ENCODE data around the gene WNT5B.

Gene WNT5B

GRCh38 chr12:1616233-1617066 is 12.6 kb upstream of the WNT5B start:
- H3K27ac ChIP-seq (ENCODE audit: low read length) = no peak overlapping the region
- no peaks in the 10 kb centered on the region for H3K36me3 ChIP-seq (ENCODE audit: insufficient read depth, low read depth, low read length)
- no peaks in the 10 kb centered on the region for H3K9me3 ChIP-seq (ENCODE audit: insufficient read depth, low read depth, low read length)
- peaks cover 6% of the 10 kb centered on the region for H3K27me3 ChIP-seq (ENCODE audit: insufficient read depth, low read length)
- 0 out of 2 replicates have a peak, but pooled peaks cover 2% of the 10 kb centered on the region for H3K4me1 ChIP-seq (ENCODE audit: insufficient read depth, low read length)
- no peak overlapping the region for H3K4me3 ChIP-seq (ENCODE audit: low read length)
- H3K9ac ChIP-seq (ENCODE audit: low read depth, low read length) = no peak overlapping the region

DNA sequence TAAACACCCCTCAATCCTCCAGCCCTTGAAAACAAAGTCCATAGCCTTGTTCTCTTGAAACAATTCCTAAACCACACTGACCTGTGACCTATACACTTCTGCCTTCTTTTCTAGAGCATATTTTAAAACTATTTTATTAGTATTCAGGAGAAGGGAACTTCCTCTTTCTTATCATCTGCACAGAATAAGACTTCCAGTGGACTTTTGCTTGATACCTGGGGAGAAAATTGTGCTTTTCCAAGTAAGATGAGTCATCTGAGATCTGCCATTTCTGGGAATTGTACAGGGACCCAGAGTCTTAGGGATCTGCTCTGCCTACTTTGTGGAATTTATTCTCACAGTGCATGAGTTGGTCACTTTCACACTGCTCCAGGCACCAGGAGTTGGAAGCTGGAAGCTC is 10.5 kb upstream of the WNT5B start:
- Histone ChIP-seq H3K4me1 (ENCODE audit: insufficient read depth, low read length) (0 out of 2 replicates have a peak, but pooled peaks cover 2% of the 10 kb centered on the region), H3K27ac (ENCODE audit: low read length) (no peak overlapping the region), H3K36me3 (ENCODE audit: insufficient read depth, low read depth, low read length) (no peaks in the 10 kb centered on the region)

DNA sequence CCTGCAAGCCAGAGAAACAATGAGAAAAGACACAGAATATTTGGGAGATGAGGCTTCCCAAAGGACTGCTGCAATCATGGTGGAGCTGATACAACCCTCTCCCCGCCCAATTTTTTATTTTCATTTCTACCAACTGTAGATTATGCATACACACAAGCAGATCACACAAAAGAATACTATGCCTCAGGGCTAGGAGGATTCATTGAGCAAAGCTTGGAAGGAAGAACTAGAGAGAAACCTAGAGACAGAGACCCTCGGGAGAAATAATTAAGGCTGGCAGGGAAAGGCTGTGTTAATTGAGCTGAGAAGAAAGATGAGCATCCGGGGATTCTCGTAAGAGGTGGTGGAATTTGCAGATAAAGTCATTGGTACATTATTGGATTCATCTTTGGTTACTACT is 9.9 kb upstream of the WNT5B start:
- Histone ChIP-seq H3K27ac (ENCODE audit: low read length) (no peak overlapping the region), H3K36me3 (ENCODE audit: insufficient read depth, low read depth, low read length) (no peaks in the 10 kb centered on the region), H3K9ac (ENCODE audit: low read depth, low read length) (no peak overlapping the region), H3K4me3 (ENCODE audit: low read length) (no peak overlapping the region), H3K4me1 (ENCODE audit: insufficient read depth, low read length) (0 out of 2 replicates have a peak, but pooled peaks cover 2% of the 10 kb centered on the region), H3K9me3 (ENCODE audit: insufficient read depth, low read depth, low read length) (no peaks in the 10 kb centered on the region), H3K27me3 (ENCODE audit: insufficient read depth, low read length) (peaks cover 6% of the 10 kb centered on the region)

More for the DNA sequence above, 10.5 kb upstream of the WNT5B start:
- H3K9me3 ChIP-seq (ENCODE audit: insufficient read depth, low read depth, low read length) = no peaks in the 10 kb centered on the region
- H3K4me3 ChIP-seq (ENCODE audit: low read length) = no peak overlapping the region
- H3K9ac ChIP-seq (ENCODE audit: low read depth, low read length) = no peak overlapping the region
- peaks cover 6% of the 10 kb centered on the region for H3K27me3 ChIP-seq (ENCODE audit: insufficient read depth, low read length)

GRCh38 chr12:1619587-1619986 is 9.4 kb upstream of the WNT5B start:
- Histone ChIP-seq H3K27ac (ENCODE audit: low read length) (no peak overlapping the region), H3K9ac (ENCODE audit: low read depth, low read length) (no peak overlapping the region), H3K4me1 (ENCODE audit: insufficient read depth, low read length) (0 out of 2 replicates have a peak, but pooled peaks cover 2% of the 10 kb centered on the region), H3K9me3 (ENCODE audit: insufficient read depth, low read depth, low read length) (no peaks in the 10 kb centered on the region), H3K4me3 (ENCODE audit: low read length) (no peak overlapping the region), H3K27me3 (ENCODE audit: insufficient read depth, low read length) (peaks cover 6% of the 10 kb centered on the region), H3K36me3 (ENCODE audit: insufficient read depth, low read depth, low read length) (no peaks in the 10 kb centered on the region)

DNA sequence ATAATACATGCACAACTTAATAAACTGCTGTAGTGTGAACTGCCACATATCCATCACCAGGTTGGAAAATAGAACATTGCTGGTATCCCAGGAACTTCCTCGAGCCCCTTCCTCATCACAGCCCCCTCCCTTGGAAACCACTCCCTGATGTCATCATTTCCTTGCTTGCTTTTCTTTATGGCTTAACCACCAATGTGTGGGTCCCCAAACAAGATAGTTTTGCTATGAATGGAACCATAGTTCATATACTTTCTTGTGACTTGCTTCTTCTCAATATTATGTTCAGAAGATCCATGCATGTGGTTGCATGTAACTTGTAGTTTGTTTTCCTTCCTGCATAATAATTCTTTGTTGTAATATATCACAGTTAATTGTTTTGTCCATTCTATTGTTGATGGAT is 8.9 kb upstream of the WNT5B start:
- Histone ChIP-seq H3K36me3 (ENCODE audit: insufficient read depth, low read depth, low read length) (no peaks in the 10 kb centered on the region), H3K27ac (ENCODE audit: low read length) (no peak overlapping the region), H3K9me3 (ENCODE audit: insufficient read depth, low read depth, low read length) (no peaks in the 10 kb centered on the region)

GRCh38 chr12:1622406-1622805 is 6.6 kb upstream of the WNT5B start:
- H3K27ac ChIP-seq (ENCODE audit: low read length) = no peak overlapping the region
- H3K9me3 ChIP-seq (ENCODE audit: insufficient read depth, low read depth, low read length) = no peaks in the 10 kb centered on the region
- no peaks in the 10 kb centered on the region for H3K36me3 ChIP-seq (ENCODE audit: insufficient read depth, low read depth, low read length)
- no peak overlapping the region for H3K4me3 ChIP-seq (ENCODE audit: low read length)
- H3K4me1 ChIP-seq (ENCODE audit: insufficient read depth, low read length) = peaks cover 7% of the 10 kb centered on the region; the same call in 1 of the 2 replicates
- no peak overlapping the region for H3K9ac ChIP-seq (ENCODE audit: low read depth, low read length)
- peaks cover 10% of the 10 kb centered on the region for H3K27me3 ChIP-seq (ENCODE audit: insufficient read depth, low read length)

More for the DNA sequence above, 8.9 kb upstream of the WNT5B start:
- Histone ChIP-seq H3K4me1 (ENCODE audit: insufficient read depth, low read length) (peaks cover 6% of the 10 kb centered on the region; the same call in 1 of the 2 replicates), H3K9ac (ENCODE audit: low read depth, low read length) (no peak overlapping the region), H3K4me3 (ENCODE audit: low read length) (no peak overlapping the region), H3K27me3 (ENCODE audit: insufficient read depth, low read length) (peaks cover 6% of the 10 kb centered on the region)

DNA sequence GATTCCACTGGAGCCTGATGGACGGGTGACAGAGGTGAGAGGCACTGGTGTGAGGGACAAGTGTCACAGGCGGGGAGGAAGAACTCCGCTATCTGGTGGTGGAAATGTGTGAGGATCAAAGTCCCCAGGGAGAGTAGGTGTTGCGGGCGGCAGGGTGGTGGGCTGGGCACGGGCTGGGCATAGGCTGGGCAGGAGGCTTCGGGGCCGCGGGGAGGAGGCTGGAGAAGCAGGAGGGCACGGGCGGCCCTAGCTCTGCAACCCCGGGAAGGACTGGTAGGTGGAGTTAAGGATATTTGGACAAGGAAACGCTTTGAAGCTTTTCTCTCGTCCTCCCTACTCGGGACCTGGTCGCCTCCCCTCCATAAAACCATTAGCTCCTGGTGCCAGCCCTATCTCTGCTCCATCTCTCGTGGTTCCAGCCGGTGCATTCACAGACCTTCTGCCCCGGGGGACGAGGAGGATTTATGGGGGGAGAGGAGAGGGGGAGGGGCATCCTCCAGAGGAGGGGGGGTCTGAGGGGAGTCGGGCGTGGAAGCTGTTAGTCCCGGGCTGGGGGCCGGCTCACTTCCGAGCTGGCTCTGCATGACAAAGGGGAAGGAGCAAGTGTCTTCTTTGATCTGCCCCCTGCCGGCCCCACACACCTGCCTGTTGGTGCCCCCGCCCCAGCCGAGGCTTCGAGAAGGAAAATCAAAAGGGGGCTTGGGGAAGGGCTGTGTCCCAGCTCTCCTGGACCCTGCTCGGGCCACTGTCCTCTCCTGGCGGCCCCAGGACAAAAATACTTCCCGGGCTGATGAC is 504 bp downstream of the WNT5B start:
- peak overlapping the region; percentile 63 for H3K4me3 ChIP-seq (ENCODE audit: low read length)

GRCh38 chr12:1630133-1630826 is 1.2 kb downstream of the WNT5B start:
- no peaks in the 10 kb centered on the region for H3K36me3 ChIP-seq (ENCODE audit: insufficient read depth, low read depth, low read length)
- H3K4me3 ChIP-seq (ENCODE audit: low read length) = peak overlapping the region; percentile 63
- H3K9me3 ChIP-seq (ENCODE audit: insufficient read depth, low read depth, low read length) = no peaks in the 10 kb centered on the region
- H3K4me1 ChIP-seq (ENCODE audit: insufficient read depth, low read length) = peaks cover 4% of the 10 kb centered on the region; the same call in 1 of the 2 replicates
- no peak overlapping the region for H3K27ac ChIP-seq (ENCODE audit: low read length)
- peaks cover 81% of the 10 kb centered on the region for H3K27me3 ChIP-seq (ENCODE audit: insufficient read depth, low read length)
- H3K9ac ChIP-seq (ENCODE audit: low read depth, low read length) = no peak overlapping the region

More for the DNA sequence above, 504 bp downstream of the WNT5B start:
- Histone ChIP-seq H3K9ac (ENCODE audit: low read depth, low read length) (no peak overlapping the region), H3K4me1 (ENCODE audit: insufficient read depth, low read length) (peaks cover 9% of the 10 kb centered on the region; the same call in 1 of the 2 replicates), H3K27ac (ENCODE audit: low read length) (no peak overlapping the region), H3K9me3 (ENCODE audit: insufficient read depth, low read depth, low read length) (no peaks in the 10 kb centered on the region), H3K27me3 (ENCODE audit: insufficient read depth, low read length) (peaks cover 81% of the 10 kb centered on the region), H3K36me3 (ENCODE audit: insufficient read depth, low read depth, low read length) (no peaks in the 10 kb centered on the region)

- Histone ChIP-seq H3K4me3 (ENCODE audit: low read length) (peak overlapping the region; percentile 63), H3K27me3 (ENCODE audit: insufficient read depth, low read length) (peaks cover 89% of the 10 kb centered on the region), H3K9ac (ENCODE audit: low read depth, low read length) (no peak overlapping the region), H3K9me3 (ENCODE audit: insufficient read depth, low read depth, low read length) (no peaks in the 10 kb centered on the region), H3K4me1 (ENCODE audit: insufficient read depth, low read length) (peaks cover 4% of the 10 kb centered on the region; the same call in 1 of the 2 replicates), H3K27ac (ENCODE audit: low read length) (no peak overlapping the region), H3K36me3 (ENCODE audit: insufficient read depth, low read depth, low read length) (no peaks in the 10 kb centered on the region)
Measured at GRCh38 chr12:1630827-1631591, 2.0 kb downstream of the WNT5B start.

- Histone ChIP-seq H3K36me3 (ENCODE audit: insufficient read depth, low read depth, low read length) (no peaks in the 10 kb centered on the region), H3K27ac (ENCODE audit: low read length) (no peak overlapping the region), H3K27me3 (ENCODE audit: insufficient read depth, low read length) (peaks cover 78% of the 10 kb centered on the region), H3K9me3 (ENCODE audit: insufficient read depth, low read depth, low read length) (no peaks in the 10 kb centered on the region), H3K9ac (ENCODE audit: low read depth, low read length) (no peak overlapping the region), H3K4me3 (ENCODE audit: low read length) (no peak overlapping the region), H3K4me1 (ENCODE audit: insufficient read depth, low read length) (peaks cover 4% of the 10 kb centered on the region; the same call in 1 of the 2 replicates)
Measured at GRCh38 chr12:1632702-1633101, 3.7 kb downstream of the WNT5B start.

DNA sequence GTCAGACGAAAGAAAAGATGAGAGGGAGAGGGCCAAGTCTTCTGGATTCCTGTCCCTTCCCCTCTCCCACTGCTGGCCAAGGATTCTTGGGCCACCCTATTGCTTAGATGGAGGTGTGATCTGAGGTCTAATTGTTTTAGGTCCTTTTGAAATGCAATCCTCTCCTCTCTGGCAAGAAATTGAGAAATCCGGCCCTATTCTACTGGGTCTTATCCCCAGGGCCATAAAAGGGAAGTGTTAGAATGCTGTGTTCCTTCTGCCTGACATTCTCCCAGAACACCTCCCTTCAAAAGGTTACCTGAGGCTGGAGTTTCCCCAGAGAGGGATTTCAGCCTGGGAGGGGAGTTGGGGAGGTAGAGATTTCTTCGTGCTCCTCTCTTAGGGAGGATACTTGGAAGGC is 4.4 kb downstream of the WNT5B start:
- no peaks in the 10 kb centered on the region for H3K9me3 ChIP-seq (ENCODE audit: insufficient read depth, low read depth, low read length)
- H3K9ac ChIP-seq (ENCODE audit: low read depth, low read length) = no peak overlapping the region
- H3K27me3 ChIP-seq (ENCODE audit: insufficient read depth, low read length) = peaks cover 70% of the 10 kb centered on the region
- H3K4me1 ChIP-seq (ENCODE audit: insufficient read depth, low read length) = peaks cover 4% of the 10 kb centered on the region; the same call in 1 of the 2 replicates
- H3K27ac ChIP-seq (ENCODE audit: low read length) = no peak overlapping the region
- no peak overlapping the region for H3K4me3 ChIP-seq (ENCODE audit: low read length)
- no peaks in the 10 kb centered on the region for H3K36me3 ChIP-seq (ENCODE audit: insufficient read depth, low read depth, low read length)

Measured in iPS-20b (cell line).